GM23338 (cell line): Measurements from ENCODE around the gene MPRIP. TPM values are rescaled to one million over a fixed set of nuclear protein-coding genes. Genes with fewer than 3 reads are reported as not detected.

Experiments
- ATAC-seq: fragments of 200-7000 bp; cut with Tn5 transposase; 3 replicates; pipeline ENCODE4 v1.9.1; 2020
- DNase-seq: peaks from one replicate; pipeline ENCODE4 v3.0.0-alpha.2; 2015; ENCODE audit warnings: low spot score
- H2AFZ ChIP-seq: fragments of 200-600 bp; sonication (generic); 2 replicates; pipeline ENCODE4 v1.8.0; 2016; ENCODE audit warnings: antibody characterized with exemption, mild to moderate bottlenecking, moderate library complexity
- H3F3A ChIP-seq: fragments of 200-600 bp; sonication (generic); replicated peaks from 2 replicates; pipeline ENCODE4 v1.8.0; 2017; ENCODE audit warnings: antibody characterized with exemption, mixed run types, low read depth
- H3K27ac ChIP-seq: fragments of 200-600 bp; sonication (generic); 2 replicates; pipeline ENCODE4 v1.6.1; 2016; ENCODE audit warnings: low read depth
- H3K27me3 ChIP-seq: fragments of 200-600 bp; sonication (generic); 2 replicates; pipeline ENCODE4 v1.8.0; 2016; ENCODE audit warnings: mild to moderate bottlenecking, mixed run types, moderate library complexity; ENCODE audit not compliant: insufficient read depth
- H3K36me3 ChIP-seq: fragments of 200-600 bp; sonication (generic); 2 replicates; pipeline ENCODE4 v1.8.0; 2016; ENCODE audit warnings: mild to moderate bottlenecking; ENCODE audit not compliant: insufficient read depth
- H3K4me1 ChIP-seq: fragments of 200-600 bp; sonication (generic); 2 replicates; pipeline ENCODE4 v1.8.0; 2016; ENCODE audit warnings: mild to moderate bottlenecking, moderate library complexity; ENCODE audit not compliant: insufficient read depth
- H3K4me2 ChIP-seq: fragments of 200-600 bp; sonication (generic); 2 replicates; pipeline ENCODE4 v1.7.1; 2017; ENCODE audit warnings: mixed run types
- H3K4me3 ChIP-seq: fragments of 200-600 bp; sonication (generic); 2 replicates; pipeline ENCODE4 v1.6.1; 2016; ENCODE audit warnings: mixed run types
- H3K79me2 ChIP-seq: fragments of 200-600 bp; sonication (generic); replicated peaks from 2 replicates; pipeline ENCODE4 v1.8.0; 2017; ENCODE audit warnings: mild to moderate bottlenecking; ENCODE audit not compliant: insufficient read depth
- H3K9me2 ChIP-seq: fragments of 200-600 bp; sonication (generic); 2 replicates; pipeline ENCODE4 v1.8.0; 2017; ENCODE audit not compliant: insufficient read depth
- H4K20me1 ChIP-seq: fragments of 200-600 bp; sonication (generic); replicated peaks from 2 replicates; pipeline ENCODE4 v1.8.0; 2017; ENCODE audit warnings: mild to moderate bottlenecking; ENCODE audit not compliant: insufficient read depth
- H3K27ac Mint-ChIP-seq: 2 replicates; pipeline ENCODE4 v1.8.0; 2020; ENCODE audit warnings: inconsistent platforms, mild to moderate bottlenecking, moderate library complexity, mixed read lengths
- H3K27me3 Mint-ChIP-seq: 3 replicates; pipeline ENCODE4 v1.8.0; 2022; ENCODE audit warnings: low read depth, mild to moderate bottlenecking, moderate library complexity, mixed read lengths, inconsistent platforms; ENCODE audit not compliant: insufficient read depth, poor library complexity
- H3K36me3 Mint-ChIP-seq: 3 replicates; pipeline ENCODE4 v1.8.0; 2021; ENCODE audit warnings: low read depth, mild to moderate bottlenecking, inconsistent platforms, moderate library complexity, mixed read lengths
- H3K4me1 Mint-ChIP-seq: 3 replicates; pipeline ENCODE4 v1.8.0; 2020; ENCODE audit warnings: mild to moderate bottlenecking, inconsistent platforms, mixed read lengths
- H3K4me3 Mint-ChIP-seq: 3 replicates; pipeline ENCODE4 v1.8.0; 2021; ENCODE audit warnings: moderate library complexity, mild to moderate bottlenecking, inconsistent platforms, mixed read lengths
- H3K9me3 Mint-ChIP-seq: 3 replicates; pipeline ENCODE4 v1.8.0; 2020; ENCODE audit warnings: moderate library complexity, mild to moderate bottlenecking, inconsistent platforms, mixed read lengths
- ETS1 ChIP-seq: IDR thresholded peaks from 2 replicates; pipeline ENCODE4 v1.6.1; 2016; ENCODE audit warnings: antibody characterized with exemption
- EZH2 ChIP-seq: fragments of 200-600 bp; sonication (generic); IDR thresholded peaks from one replicate; pipeline ENCODE4 v1.8.0; 2017; ENCODE audit warnings: antibody characterized with exemption, mild to moderate bottlenecking, low read depth; ENCODE audit not compliant: unreplicated experiment
- EZH2phosphoT487 ChIP-seq: fragments of 200-600 bp; sonication (generic); IDR thresholded peaks from one replicate; pipeline ENCODE4 v1.8.1; 2018; ENCODE audit warnings: antibody characterized with exemption; ENCODE audit not compliant: unreplicated experiment
- NANOG ChIP-seq: IDR thresholded peaks from 2 replicates; pipeline ENCODE4 v1.6.1; 2016; ENCODE audit warnings: antibody characterized with exemption, borderline replicate concordance
- POLR2AphosphoS5 ChIP-seq: IDR thresholded peaks from 2 replicates; pipeline ENCODE4 v1.6.1; 2016; ENCODE audit warnings: antibody characterized with exemption, low read depth
- ZNF331 ChIP-seq: fragments of 250-450 bp; sonication (Bioruptor Pico); IDR thresholded peaks from 2 replicates; pipeline ENCODE4 v1.5.0; 2020; ENCODE audit warnings: low read depth, mild to moderate bottlenecking, moderate library complexity
- ZNF462 ChIP-seq: fragments of 250-450 bp; sonication (Bioruptor Pico); IDR thresholded peaks from 2 replicates; pipeline ENCODE4 v1.5.0; 2020; ENCODE audit warnings: mild to moderate bottlenecking, moderate library complexity
- polyA plus RNA-seq: library from polyadenylated mRNA; unstranded; fragments of >200 nt; fragmentation: Nextera tagmentation; extraction: Ambion mirVana; gene quantifications from 2 replicates; pipeline ENCODE4 v1.2.1, GENCODE V29; 2016
- total RNA-seq: library from RNA; depleted of rRNA; stranded (reverse); fragments of >200 nt; shearing (Covaris generic); gene quantifications from 2 replicates; pipeline ENCODE4 v1.2.3, GENCODE V29; 2014

Gene MPRIP
- total and polyA plus RNA-seq, 2 experiments from 2014 or later: 39.3 to 113 TPM

GRCh38 chr17:17055286-17056155, 13.3 kb downstream of the MPRIP start:
- H3K27ac ChIP-seq: no peak overlapping the region; the same call in 1 of the 2 replicates
- no peak overlapping the region for H3K4me3 ChIP-seq
- H3K27me3 ChIP-seq: no peaks in the 10 kb centered on the region
- no peaks in the 10 kb centered on the region for H3K9me2 ChIP-seq
- H3K4me2 ChIP-seq: no peak overlapping the region
- no peaks in the 10 kb centered on the region for H3F3A ChIP-seq
- H3K27ac Mint-ChIP-seq: peak overlapping the region; percentile 55; the same call in 1 of the 2 replicates
- TF ChIP-seq EZH2 (no peak), NANOG (no peak), POLR2AphosphoS5 (no peak), ZNF462 (CRISPR knock-in tag) (no peak), ZNF331 (CRISPR knock-in tag) (no peak), EZH2phosphoT487 (no peak), ETS1 (no peak)
- H3K36me3 ChIP-seq: no peaks in the 10 kb centered on the region; the same call in 1 of the 2 replicates
- no peaks in the 10 kb centered on the region for H3K9me3 Mint-ChIP-seq
- no peaks in the 10 kb centered on the region for H3K4me1 ChIP-seq
- peaks cover 5% of the 10 kb centered on the region for H3K27me3 Mint-ChIP-seq
- H3K36me3 Mint-ChIP-seq: no peaks in the 10 kb centered on the region
- peaks cover 25% of the 10 kb centered on the region for H3K4me1 Mint-ChIP-seq
- no peak overlapping the region for H2AFZ ChIP-seq
- no peak overlapping the region for H3K4me3 Mint-ChIP-seq
- H4K20me1 ChIP-seq: peaks cover 28% of the 10 kb centered on the region
- peak; percentile 64 for ATAC-seq
- DNase-seq: peak; percentile 30
- peaks cover 86% of the 10 kb centered on the region for H3K79me2 ChIP-seq
